H54 (cell line): ENCODE results near the gene DEK.

ENCODE experiments used
- DNase-seq: peaks from one replicate; pipeline ENCODE4 v3.0.0; 2011; ENCODE audit warnings: low spot score, mixed read lengths; ENCODE audit not compliant: insufficient read length
- FAIRE-seq: peaks from 3 replicates; lab custom pipeline; 2011; peaks lifted over from hg19 to GRCh38; lab: Jason Lieb, UNC
- POLR2A ChIP-seq: IDR thresholded peaks from 2 replicates; pipeline ENCODE4 v1.6.1; 2011; ENCODE audit warnings: low read depth, mild to moderate bottlenecking, low read length

DEK gene

DNA sequence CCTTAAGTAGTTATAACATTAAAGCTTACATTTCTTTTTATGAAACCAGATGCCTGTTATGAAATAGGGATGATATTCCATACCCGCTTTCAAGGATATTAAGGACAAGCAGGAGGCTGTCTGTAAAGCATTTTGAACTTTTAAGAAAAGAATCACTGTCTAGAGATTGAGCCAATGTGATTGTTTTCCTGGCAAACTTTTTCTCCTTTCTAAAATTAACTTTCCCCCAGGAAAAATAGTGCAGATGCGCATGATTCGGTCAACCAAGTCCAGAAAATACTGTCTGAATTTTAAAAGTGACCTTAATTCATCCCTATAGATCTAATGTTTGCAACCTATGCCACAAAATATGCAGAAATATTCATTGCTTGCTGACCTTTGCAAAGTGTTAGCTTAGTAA, 15.1 kb upstream of the DEK start:
- TF ChIP-seq POLR2A: no peak
- FAIRE-seq (no peak), DNase-seq (no peak)

- DNase-seq: no peak
- FAIRE-seq: no peak
- TF ChIP-seq POLR2A: no peak
These were observed 13.1 kb upstream of the DEK start for GRCh38 chr6:18277237-18278006.

GRCh38 chr6:18276610-18277236, 12.4 kb upstream of the DEK start:
- FAIRE-seq (no peak), DNase-seq (no peak)
- TF ChIP-seq POLR2A: no peak

GRCh38 chr6:18270216-18270615, 5.9 kb upstream of the DEK start:
- no peak for TF ChIP-seq POLR2A
- DNase-seq (no peak), FAIRE-seq (no peak)

GRCh38 chr6:18269717-18270116, 5.4 kb upstream of the DEK start:
- no peak for FAIRE-seq
- no peak for TF ChIP-seq POLR2A

GRCh38 chr6:18269253-18269652, 4.9 kb upstream of the DEK start:
- no peak for TF ChIP-seq POLR2A
- DNase-seq (peak; percentile 42), FAIRE-seq (peak; percentile 55)

More at GRCh38 chr6:18269717-18270116, 5.4 kb upstream of the DEK start:
- no peak for DNase-seq

DNA sequence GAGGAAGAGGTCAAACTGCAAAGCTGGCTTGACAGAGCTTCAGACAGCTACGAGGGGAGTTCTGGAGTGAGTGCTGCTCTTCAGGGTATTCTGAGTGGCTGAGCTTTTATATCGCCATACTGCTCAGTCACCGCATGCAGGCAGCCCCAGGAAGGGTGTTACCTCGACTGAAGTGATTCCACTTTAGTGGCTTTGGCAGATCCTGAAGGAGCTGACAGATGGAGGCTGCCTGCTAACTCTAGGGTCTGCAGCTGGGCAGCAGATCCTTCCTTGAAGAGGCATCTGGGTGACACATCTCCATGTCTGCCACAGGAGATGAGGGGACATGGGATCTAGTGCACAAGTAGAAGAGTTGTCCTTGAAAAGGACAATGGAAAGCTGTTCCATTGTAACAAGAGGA, 3.7 kb upstream of the DEK start:
- no peak for TF ChIP-seq POLR2A
- DNase-seq (no peak), FAIRE-seq (no peak)

- no peak for TF ChIP-seq POLR2A
- FAIRE-seq: no peak
- DNase-seq: no peak
These were observed 2.2 kb upstream of the DEK start for GRCh38 chr6:18266523-18266912.

GRCh38 chr6:18265787-18266522, 1.6 kb upstream of the DEK start:
- no peak for TF ChIP-seq POLR2A
- DNase-seq (no peak), FAIRE-seq (no peak)

DNA sequence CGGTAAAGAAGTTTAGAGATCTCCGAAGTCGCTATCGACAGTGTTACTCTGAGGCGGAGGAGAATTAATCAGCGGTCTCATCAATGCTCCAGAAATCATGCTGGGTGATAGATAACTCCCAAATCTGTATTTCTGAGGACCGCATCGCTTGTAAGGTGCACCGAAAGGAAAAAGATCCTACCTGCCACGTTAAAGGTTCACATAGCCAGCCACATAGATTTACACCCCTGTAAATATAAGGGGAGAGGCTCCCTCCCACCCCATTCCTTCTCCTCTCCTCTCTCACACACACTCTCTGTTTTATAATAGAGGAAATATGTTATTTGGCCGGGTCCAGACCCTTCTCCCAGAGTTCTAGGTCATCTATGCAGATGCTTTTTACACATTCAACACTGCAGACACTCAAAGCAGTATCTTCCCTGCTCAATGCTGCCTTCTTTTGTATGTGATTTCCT, 620 bp upstream of the DEK start:
- TF ChIP-seq POLR2A: no peak
- FAIRE-seq (no peak), DNase-seq (no peak)

- FAIRE-seq: no peak
- TF ChIP-seq POLR2A: no peak; the same call in 1 of the 2 replicates
- DNase-seq: no peak
These were observed 712 bp downstream of the DEK start for GRCh38 chr6:18263418-18264218.

- no peak for TF ChIP-seq POLR2A
- DNase-seq (no peak), FAIRE-seq (no peak)
These were observed 1.5 kb downstream of the DEK start for GRCh38 chr6:18262702-18263417.

DNA sequence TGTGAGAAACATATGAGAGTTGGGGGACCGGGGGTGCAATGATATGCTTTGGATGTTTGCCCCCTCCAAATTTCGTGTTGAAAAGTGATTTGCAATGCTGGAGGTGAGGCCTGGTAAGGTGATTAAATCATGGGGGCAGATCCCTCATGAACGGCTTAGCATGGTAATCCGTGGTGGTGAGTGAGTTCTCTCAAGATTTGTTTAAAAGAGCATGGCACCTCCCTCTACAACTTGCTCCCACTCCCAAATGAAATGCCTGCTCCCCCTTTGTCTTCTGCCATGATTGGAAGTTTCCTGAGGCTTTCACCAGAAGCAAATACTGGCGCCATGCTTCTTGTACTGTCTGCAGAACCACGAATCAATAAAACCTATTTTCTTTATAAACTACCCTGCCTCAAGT, 2.5 kb downstream of the DEK start:
- no peak for FAIRE-seq

More for the DNA sequence above, 2.5 kb downstream of the DEK start:
- DNase-seq: no peak
- no peak for TF ChIP-seq POLR2A
